Breast epithelium (tissue), 4 donors: ENCODE results near the gene C20orf144. TPM values are rescaled to one million over a fixed set of nuclear protein-coding genes. Genes with fewer than 3 reads are reported as not detected.
"Not testable (repeated sequence)": the region's sequence is repeated elsewhere in the genome, so short reads cannot be mapped to it uniquely, and the experiment has no call there.

Experiments
- DNase-seq, 2 donors: peaks; one replicate each; pipeline ENCODE4 v3.0.0-alpha.2; 2019; ENCODE audit warnings: low spot score in 2 of 2
- H3K27ac ChIP-seq, 2 donors: fragments of 200-600 bp; sonication (generic) in 1 of 2; one replicate each; pipeline ENCODE4 v1.5.1; 2016 to 2019; ENCODE audit warnings: mild to moderate bottlenecking in 1 of 2
- H3K27me3 ChIP-seq, 2 donors: fragments of 200-600 bp; sonication (generic) in 1 of 2; one replicate each; pipeline versions ENCODE4 v1.5.1 to v1.6.0; 2017 to 2019; ENCODE audit warnings: control low read depth in 1 of 2, mild to moderate bottlenecking in 1 of 2
- H3K36me3 ChIP-seq: fragments of 200-600 bp; one replicate; pipeline ENCODE4 v1.5.1; 2019
- H3K4me1 ChIP-seq, 2 donors: fragments of 200-600 bp; sonication (generic); one replicate each; pipeline ENCODE4 v1.5.1; 2016 to 2019; ENCODE audit warnings: control low read depth in 1 of 2
- H3K4me3 ChIP-seq, 3 donors: fragments of 200-600 bp; sonication (generic); 1 replicate in 2 of 3; 2 replicates in 1 of 3; pipeline ENCODE4 v1.5.1; 2016 to 2019; ENCODE audit warnings: mild to moderate bottlenecking in 3 of 3, moderate library complexity in 2 of 3
- H3K9me3 ChIP-seq, 2 donors: fragments of 200-600 bp; sonication (generic) in 1 of 2; one replicate each; pipeline ENCODE4 v1.5.1; 2016 to 2019; ENCODE audit warnings: control low read depth in 1 of 2
- CTCF ChIP-seq, 3 donors: fragments of 450-650 bp; IDR thresholded peaks; one replicate each; pipeline ENCODE4 v1.5.1; 2016 to 2017; ENCODE audit warnings: antibody characterized with exemption in 3 of 3, mild to moderate bottlenecking in 3 of 3, moderate library complexity in 3 of 3
- POLR2A ChIP-seq: fragments of 450-650 bp; IDR thresholded peaks from one replicate; pipeline ENCODE4 v1.6.1; 2016; ENCODE audit warnings: antibody characterized with exemption, mild to moderate bottlenecking, moderate library complexity
- POLR2AphosphoS5 ChIP-seq, 3 donors: sonication (generic); formaldehyde crosslinking; IDR thresholded peaks; one replicate each; pipeline ENCODE4 v1.6.1; 2017; ENCODE audit warnings: antibody characterized with exemption in 3 of 3
- intact Hi-C: fragments of 100-400 bp; cut with DNase I; formaldehyde crosslinking; loops from one replicate; pipeline ENCODE4 v1.15.1; 2023; ENCODE audit warnings: low total_unique reads
- total RNA-seq, 3 donors: library from RNA; depleted of rRNA; stranded (reverse); fragments of >200 nt; gene quantifications; one replicate each; pipeline ENCODE4 v1.1.0, GENCODE V29; 2016

Gene C20orf144
- total RNA-seq, 3 donors from 2014 or later, result 0.16 to 0.33 (median 0.29) TPM

DNA sequence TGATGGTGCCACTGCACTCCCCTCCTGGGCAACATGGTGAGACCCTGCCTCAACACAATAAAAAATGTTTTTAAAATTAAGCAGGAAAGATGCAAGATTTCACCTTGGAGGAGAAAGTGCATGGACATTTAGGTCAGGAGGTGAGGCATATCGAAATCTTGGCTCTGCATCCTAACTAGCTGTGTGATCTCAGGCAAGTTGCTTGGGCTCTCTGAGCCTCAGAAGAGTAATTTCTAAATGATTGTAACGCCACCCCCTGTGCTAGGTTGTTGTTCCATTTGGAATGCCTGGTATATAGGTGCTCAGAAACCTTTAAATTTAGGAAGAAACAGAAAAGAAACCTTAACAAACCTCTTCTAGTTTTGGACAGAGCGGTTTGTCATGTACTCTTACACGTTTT lies 35.9 kb upstream of the C20orf144 start:
- no peak for DNase-seq
- no peak overlapping the region for H3K27ac ChIP-seq
- no peak for TF ChIP-seq CTCF (IDR thresholded peaks at IDR 0.05)
- TF ChIP-seq POLR2A, result no peak
- TF ChIP-seq POLR2AphosphoS5 (IDR thresholded peaks at IDR 0.05), result no peak
- no peaks in the 10 kb centered on the region for H3K9me3 ChIP-seq
- peaks cover 10% of the 10 kb centered on the region for H3K36me3 ChIP-seq
- intact Hi-C loops, result no loop called here
- H3K4me1 ChIP-seq, result no peaks in the 10 kb centered on the region
- no peaks in the 10 kb centered on the region for H3K27me3 ChIP-seq
- no peak overlapping the region for H3K4me3 ChIP-seq

GRCh38 chr20:33627577-33628216 lies 34.4 kb upstream of the C20orf144 start:
- no peak overlapping the region for H3K4me3 ChIP-seq
- intact Hi-C loops, result no loop called here
- TF ChIP-seq POLR2AphosphoS5 (IDR thresholded peaks at IDR 0.05) (no peak), CTCF (IDR thresholded peaks at IDR 0.05) (no peak), POLR2A (no peak)
- H3K27me3 ChIP-seq, result no peaks in the 10 kb centered on the region
- no peaks in the 10 kb centered on the region for H3K9me3 ChIP-seq
- peaks cover 10% of the 10 kb centered on the region for H3K36me3 ChIP-seq
- DNase-seq, result no peak
- H3K27ac ChIP-seq, result no peak overlapping the region
- H3K4me1 ChIP-seq, result no peaks in the 10 kb centered on the region

DNA sequence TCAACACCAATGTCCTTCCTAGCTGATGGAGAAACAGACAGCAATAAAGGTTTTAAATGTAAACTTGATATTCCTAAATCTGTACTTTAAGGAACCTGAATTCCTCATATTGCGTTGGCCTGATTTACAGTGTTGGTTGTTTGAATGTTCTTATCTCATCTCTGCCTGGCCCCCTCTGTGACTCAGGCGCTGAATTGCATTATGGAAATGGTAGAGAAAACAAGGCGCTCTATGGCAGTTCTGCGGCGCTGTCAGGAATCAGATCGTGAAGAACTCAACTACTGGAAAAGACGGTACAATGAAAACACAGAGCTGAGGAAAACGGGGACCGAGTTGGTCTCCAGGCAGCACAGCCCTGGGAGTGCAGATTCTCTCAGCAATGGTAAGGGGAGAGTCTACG lies 32.6 kb upstream of the C20orf144 start:
- H3K27ac ChIP-seq, result no peak overlapping the region
- no peaks in the 10 kb centered on the region for H3K27me3 ChIP-seq
- no peak for TF ChIP-seq POLR2A
- no peak for TF ChIP-seq POLR2AphosphoS5 (IDR thresholded peaks at IDR 0.05)
- no peak for TF ChIP-seq CTCF (IDR thresholded peaks at IDR 0.05)
- intact Hi-C loops, result no loop called here
- no peaks in the 10 kb centered on the region for H3K9me3 ChIP-seq
- no peak for DNase-seq
- peaks cover 10% of the 10 kb centered on the region for H3K36me3 ChIP-seq
- H3K4me1 ChIP-seq, result no peaks in the 10 kb centered on the region
- H3K4me3 ChIP-seq, result no peak overlapping the region

GRCh38 chr20:33629979-33630378 lies 32.1 kb upstream of the C20orf144 start:
- H3K27me3 ChIP-seq, result no peaks in the 10 kb centered on the region
- H3K36me3 ChIP-seq, result peaks cover 10% of the 10 kb centered on the region
- no peak overlapping the region for H3K27ac ChIP-seq
- no peak overlapping the region for H3K4me3 ChIP-seq
- TF ChIP-seq CTCF (IDR thresholded peaks at IDR 0.05), result no peak
- TF ChIP-seq POLR2AphosphoS5 (IDR thresholded peaks at IDR 0.05), result no peak
- no peaks in the 10 kb centered on the region for H3K9me3 ChIP-seq
- no peak for DNase-seq
- intact Hi-C loops, result no loop called here
- no peaks in the 10 kb centered on the region for H3K4me1 ChIP-seq

- TF ChIP-seq CTCF (IDR thresholded peaks at IDR 0.05) (no peak), POLR2A (no peak), POLR2AphosphoS5 (IDR thresholded peaks at IDR 0.05) (no peak)
- no peak for DNase-seq
- H3K4me3 ChIP-seq, result no peak overlapping the region
- peaks cover 10% of the 10 kb centered on the region for H3K36me3 ChIP-seq
- intact Hi-C loops, result no loop called here
- H3K4me1 ChIP-seq, result no peaks in the 10 kb centered on the region
- H3K9me3 ChIP-seq, result no peaks in the 10 kb centered on the region
- H3K27ac ChIP-seq, result no peak overlapping the region
- H3K27me3 ChIP-seq, result no peaks in the 10 kb centered on the region
Observed at GRCh38 chr20:33630507-33630906, 31.6 kb upstream of the C20orf144 start.

- H3K9me3 ChIP-seq, H3K36me3 ChIP-seq, H3K27me3 ChIP-seq, intact Hi-C loops, H3K4me1 ChIP-seq, DNase-seq, H3K4me3 ChIP-seq, H3K27ac ChIP-seq: not testable (repeated sequence)
Observed at GRCh38 chr20:33631910-33632309, 30.2 kb upstream of the C20orf144 start.
